Liver (tissue), 9 donors: ENCODE data around the gene FAM98B. TPM values are rescaled to one million over a fixed set of nuclear protein-coding genes. Genes with fewer than 3 reads are reported as not detected.

Experiments
- DNase-seq: peaks from one replicate; pipeline ENCODE4 v3.0.0-alpha.2; 2017; ENCODE audit warnings: low spot score
- H3K27ac ChIP-seq, 2 donors: one replicate each; pipeline ENCODE4 v1.7.0; 2013; ENCODE audit warnings: inconsistent platforms in 2 of 2, low read length in 2 of 2, control low read depth in 1 of 2, low read depth in 1 of 2, mild to moderate bottlenecking in 1 of 2
- H3K27me3 ChIP-seq, 4 donors: one replicate each; pipeline versions ENCODE4 v1.6.1 to v1.7.0; 2013; ENCODE audit warnings: low read length in 3 of 4, inconsistent platforms in 1 of 4, mild to moderate bottlenecking in 1 of 4, moderate library complexity in 1 of 4; ENCODE audit not compliant: control insufficient read depth in 4 of 4, insufficient read depth in 4 of 4
- H3K36me3 ChIP-seq, 4 donors: one replicate each; pipeline versions ENCODE4 v1.6.1 to v1.7.0; 2013; ENCODE audit warnings: low read length in 3 of 4, mild to moderate bottlenecking in 3 of 4, low read depth in 1 of 4, moderate library complexity in 1 of 4; ENCODE audit not compliant: control insufficient read depth in 4 of 4, insufficient read depth in 3 of 4
- H3K4me1 ChIP-seq, 4 donors: one replicate each; pipeline versions ENCODE4 v1.6.1 to v1.7.0; 2013; ENCODE audit warnings: low read length in 3 of 4, mild to moderate bottlenecking in 3 of 4, moderate library complexity in 1 of 4; ENCODE audit not compliant: control insufficient read depth in 4 of 4, insufficient read depth in 4 of 4
- H3K4me3 ChIP-seq, 3 donors: one replicate each; pipeline versions ENCODE4 v1.6.1 to v1.7.0; 2013; ENCODE audit warnings: low read length in 3 of 3, control low read depth in 1 of 3, low read depth in 1 of 3, mild to moderate bottlenecking in 1 of 3
- H3K9ac ChIP-seq, 2 donors: one replicate each; pipeline ENCODE4 v1.7.0; 2013; ENCODE audit warnings: low read length in 2 of 2, mild to moderate bottlenecking in 2 of 2, moderate library complexity in 2 of 2, control low read depth in 1 of 2, low read depth in 1 of 2
- H3K9me3 ChIP-seq, 4 donors: one replicate each; pipeline versions ENCODE4 v1.6.1 to v1.7.0; 2013; ENCODE audit warnings: low read length in 3 of 4; ENCODE audit not compliant: control insufficient read depth in 4 of 4
- EGR1 ChIP-seq, 2 donors: IDR thresholded peaks; 2 replicates each; pipeline ENCODE4 v1.6.1; 2016 to 2018; ENCODE audit warnings: antibody characterized with exemption in 2 of 2, low read depth in 2 of 2
- FOXA1 ChIP-seq: IDR thresholded peaks from 2 replicates; pipeline ENCODE4 v1.6.1; 2016; ENCODE audit warnings: antibody characterized with exemption
- FOXA2 ChIP-seq: IDR thresholded peaks from 2 replicates; pipeline ENCODE4 v1.6.1; 2016; ENCODE audit warnings: antibody characterized with exemption
- GABPA ChIP-seq, 2 donors: IDR thresholded peaks in 1 of 2; conservative IDR thresholded peaks in 1 of 2; 2 replicates each; pipeline ENCODE4 v1.6.1; 2016; ENCODE audit warnings: antibody characterized with exemption in 2 of 2, mild to moderate bottlenecking in 1 of 2, moderate library complexity in 1 of 2
- HNF4A ChIP-seq, 2 donors: conservative IDR thresholded peaks; 2 replicates each; pipeline ENCODE4 v1.6.1; 2016; ENCODE audit warnings: antibody characterized with exemption in 2 of 2, mild to moderate bottlenecking in 2 of 2
- HNF4G ChIP-seq: IDR thresholded peaks from 2 replicates; pipeline ENCODE4 v1.6.1; 2016; ENCODE audit warnings: antibody characterized with exemption
- JUND ChIP-seq, 2 donors: IDR thresholded peaks; 2 replicates each; pipeline ENCODE4 v1.6.1; 2016; ENCODE audit warnings: antibody characterized with exemption in 2 of 2
- RAD21 ChIP-seq, 2 donors: IDR thresholded peaks; 2 replicates each; pipeline ENCODE4 v1.6.1; 2016; ENCODE audit warnings: antibody characterized with exemption in 2 of 2, mild to moderate bottlenecking in 2 of 2
- RXRA ChIP-seq, 2 donors: IDR thresholded peaks; 2 replicates each; pipeline ENCODE4 v1.6.1; 2017 to 2018; ENCODE audit warnings: antibody characterized with exemption in 2 of 2, mild to moderate bottlenecking in 1 of 2
- SP1 ChIP-seq: IDR thresholded peaks from 2 replicates; pipeline ENCODE4 v1.6.1; 2018; ENCODE audit warnings: antibody characterized with exemption, mild to moderate bottlenecking
- TAF1 ChIP-seq: conservative IDR thresholded peaks from 2 replicates; pipeline ENCODE4 v1.6.1; 2016; ENCODE audit warnings: antibody characterized with exemption, mild to moderate bottlenecking
- WGBS: extraction: QIAGEN DNeasy Blood & Tissue Kit; methylation state at CpG from one replicate; pipeline ENCODE4 v1.1.7; 2013; 5-methylcytosine and 5-hydroxymethylcytosine counted together
- polyA plus RNA-seq, 2 donors: library from polyadenylated mRNA; stranded (reverse) in 1 of 2; unstranded in 1 of 2; fragments of 200-250 nt in 1 of 2; fragments of >200 nt in 1 of 2; fragmentation: Nextera tagmentation in 1 of 2; extraction: Ambion mirVana in 1 of 2; gene quantifications; one replicate each; pipeline versions ENCODE4 v1.2.1 to v1.2.3, GENCODE V29; 2013 to 2015
- total RNA-seq, 2 donors: library from RNA; depleted of rRNA; stranded (reverse); fragments of >200 nt; gene quantifications; one replicate each; pipeline ENCODE4 v1.2.3, GENCODE V29; 2014
- TF ChIP-seq, protein P1 (sequence below): IDR thresholded peaks from 2 replicates; pipeline ENCODE4 v1.6.1; 2016; ENCODE audit warnings: antibody characterized with exemption, mild to moderate bottlenecking
- TF ChIP-seq, protein P2 (sequence below): IDR thresholded peaks from 2 replicates; pipeline ENCODE4 v1.6.1; 2016; ENCODE audit warnings: antibody characterized with exemption
- TF ChIP-seq, protein P3 (sequence below): IDR thresholded peaks from 2 replicates; pipeline ENCODE4 v1.6.1; 2016; ENCODE audit warnings: antibody characterized with exemption
- donor health status: healthy.
- donor health status: healthy.
- donor health status: healthy.
- donor health status: healthy.
- donor health status: healthy.

FAM98B gene
- total and polyA plus RNA-seq, 4 donors: 1.5 to 12.2 (median 4.3) TPM

DNA sequence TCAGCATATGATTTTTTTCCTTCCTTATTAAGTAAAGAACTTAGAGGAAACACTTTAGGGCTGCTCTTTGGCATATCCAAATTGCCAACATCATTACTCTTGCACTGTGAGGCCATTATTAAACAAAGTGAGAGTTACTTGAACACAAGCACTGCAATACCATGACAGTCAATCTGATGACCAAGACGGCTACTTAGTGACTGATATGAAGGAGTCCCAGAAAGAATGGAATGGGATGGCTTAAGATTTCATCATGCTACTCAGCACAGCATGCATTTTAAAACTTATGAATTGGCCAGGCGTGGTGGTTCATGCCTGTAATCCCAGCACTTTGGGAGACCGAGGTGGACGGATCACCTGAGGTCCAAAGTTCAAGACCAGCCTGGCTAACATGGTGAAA, 55.2 kb downstream of the FAM98B start:
- no peak for DNase-seq
- H3K4me1 ChIP-seq: no peaks in the 10 kb centered on the region
- WGBS: 66% methylated on average over 4 of the region's 4 CpGs
- no peaks in the 10 kb centered on the region for H3K9me3 ChIP-seq
- TF ChIP-seq EGR1 (IDR thresholded peaks at IDR 0.05; ENCODE audit: low read depth in 2 of 2): no peak
- TF ChIP-seq HNF4A (conservative IDR thresholded peaks at IDR 0.05): peak; percentile 5 to 15
- TF ChIP-seq, protein P1, sequence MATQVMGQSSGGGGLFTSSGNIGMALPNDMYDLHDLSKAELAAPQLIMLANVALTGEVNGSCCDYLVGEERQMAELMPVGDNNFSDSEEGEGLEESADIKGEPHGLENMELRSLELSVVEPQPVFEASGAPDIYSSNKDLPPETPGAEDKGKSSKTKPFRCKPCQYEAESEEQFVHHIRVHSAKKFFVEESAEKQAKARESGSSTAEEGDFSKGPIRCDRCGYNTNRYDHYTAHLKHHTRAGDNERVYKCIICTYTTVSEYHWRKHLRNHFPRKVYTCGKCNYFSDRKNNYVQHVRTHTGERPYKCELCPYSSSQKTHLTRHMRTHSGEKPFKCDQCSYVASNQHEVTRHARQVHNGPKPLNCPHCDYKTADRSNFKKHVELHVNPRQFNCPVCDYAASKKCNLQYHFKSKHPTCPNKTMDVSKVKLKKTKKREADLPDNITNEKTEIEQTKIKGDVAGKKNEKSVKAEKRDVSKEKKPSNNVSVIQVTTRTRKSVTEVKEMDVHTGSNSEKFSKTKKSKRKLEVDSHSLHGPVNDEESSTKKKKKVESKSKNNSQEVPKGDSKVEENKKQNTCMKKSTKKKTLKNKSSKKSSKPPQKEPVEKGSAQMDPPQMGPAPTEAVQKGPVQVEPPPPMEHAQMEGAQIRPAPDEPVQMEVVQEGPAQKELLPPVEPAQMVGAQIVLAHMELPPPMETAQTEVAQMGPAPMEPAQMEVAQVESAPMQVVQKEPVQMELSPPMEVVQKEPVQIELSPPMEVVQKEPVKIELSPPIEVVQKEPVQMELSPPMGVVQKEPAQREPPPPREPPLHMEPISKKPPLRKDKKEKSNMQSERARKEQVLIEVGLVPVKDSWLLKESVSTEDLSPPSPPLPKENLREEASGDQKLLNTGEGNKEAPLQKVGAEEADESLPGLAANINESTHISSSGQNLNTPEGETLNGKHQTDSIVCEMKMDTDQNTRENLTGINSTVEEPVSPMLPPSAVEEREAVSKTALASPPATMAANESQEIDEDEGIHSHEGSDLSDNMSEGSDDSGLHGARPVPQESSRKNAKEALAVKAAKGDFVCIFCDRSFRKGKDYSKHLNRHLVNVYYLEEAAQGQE: no peak
- no peak overlapping the region for H3K9ac ChIP-seq
- no peak overlapping the region for H3K4me3 ChIP-seq
- H3K36me3 ChIP-seq: no peaks in the 10 kb centered on the region
- H3K27ac ChIP-seq: no peak overlapping the region
- peaks cover 0 to 4% (median 0%) of the 10 kb centered on the region in 4 donors for H3K27me3 ChIP-seq

DNA sequence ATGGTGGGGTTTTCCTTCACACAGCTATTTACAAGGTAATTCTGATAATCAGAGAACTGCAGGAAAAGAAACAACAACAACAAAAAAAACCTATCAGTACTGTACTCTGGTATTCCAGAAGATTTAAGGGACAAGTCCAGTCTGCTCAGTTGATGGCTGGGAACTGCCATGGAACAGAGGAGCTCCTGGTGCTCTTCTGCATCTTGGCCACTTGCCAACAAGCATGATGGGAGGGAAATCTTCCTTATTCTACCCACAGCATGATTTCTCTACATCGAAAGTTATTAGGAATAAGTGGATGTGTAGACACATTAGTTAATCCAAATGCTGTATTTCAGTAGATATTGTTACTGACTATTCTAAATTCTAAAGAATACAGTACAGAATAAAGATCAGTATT, 59.0 kb downstream of the FAM98B start:
- Histone ChIP-seq H3K4me3 (no peak overlapping the region), H3K9me3 (no peaks in the 10 kb centered on the region), H3K27me3 (peaks cover 0 to 7% (median 3%) of the 10 kb centered on the region in 4 donors), H3K4me1 (no peaks in the 10 kb centered on the region), H3K9ac (no peak overlapping the region), H3K36me3 (no peaks in the 10 kb centered on the region), H3K27ac (no peak overlapping the region)
- DNase-seq: no peak
- TF ChIP-seq, protein P1: no peak
- no peak for TF ChIP-seq RAD21 (IDR thresholded peaks at IDR 0.05)
- TF ChIP-seq JUND (IDR thresholded peaks at IDR 0.05): no peak
- TF ChIP-seq RXRA (IDR thresholded peaks at IDR 0.05): no peak
- TF ChIP-seq, protein P2, sequence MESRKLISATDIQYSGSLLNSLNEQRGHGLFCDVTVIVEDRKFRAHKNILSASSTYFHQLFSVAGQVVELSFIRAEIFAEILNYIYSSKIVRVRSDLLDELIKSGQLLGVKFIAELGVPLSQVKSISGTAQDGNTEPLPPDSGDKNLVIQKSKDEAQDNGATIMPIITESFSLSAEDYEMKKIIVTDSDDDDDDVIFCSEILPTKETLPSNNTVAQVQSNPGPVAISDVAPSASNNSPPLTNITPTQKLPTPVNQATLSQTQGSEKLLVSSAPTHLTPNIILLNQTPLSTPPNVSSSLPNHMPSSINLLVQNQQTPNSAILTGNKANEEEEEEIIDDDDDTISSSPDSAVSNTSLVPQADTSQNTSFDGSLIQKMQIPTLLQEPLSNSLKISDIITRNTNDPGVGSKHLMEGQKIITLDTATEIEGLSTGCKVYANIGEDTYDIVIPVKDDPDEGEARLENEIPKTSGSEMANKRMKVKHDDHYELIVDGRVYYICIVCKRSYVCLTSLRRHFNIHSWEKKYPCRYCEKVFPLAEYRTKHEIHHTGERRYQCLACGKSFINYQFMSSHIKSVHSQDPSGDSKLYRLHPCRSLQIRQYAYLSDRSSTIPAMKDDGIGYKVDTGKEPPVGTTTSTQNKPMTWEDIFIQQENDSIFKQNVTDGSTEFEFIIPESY: no peak
- TF ChIP-seq TAF1: no peak
- no peak for TF ChIP-seq HNF4A (conservative IDR thresholded peaks at IDR 0.05)
- no peak for TF ChIP-seq EGR1 (IDR thresholded peaks at IDR 0.05; ENCODE audit: low read depth in 2 of 2)
- TF ChIP-seq FOXA1: no peak
- no peak for TF ChIP-seq HNF4G
- no peak for TF ChIP-seq GABPA (IDR thresholded peaks at IDR 0.05 in 1 of 2, conservative IDR thresholded peaks at IDR 0.05 in 1 of 2)
- TF ChIP-seq, protein P3, sequence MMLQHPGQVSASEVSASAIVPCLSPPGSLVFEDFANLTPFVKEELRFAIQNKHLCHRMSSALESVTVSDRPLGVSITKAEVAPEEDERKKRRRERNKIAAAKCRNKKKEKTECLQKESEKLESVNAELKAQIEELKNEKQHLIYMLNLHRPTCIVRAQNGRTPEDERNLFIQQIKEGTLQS: no peak
- no peak for TF ChIP-seq SP1
- TF ChIP-seq FOXA2: no peak
- 91% methylated on average over 1 of the region's 1 CpG for WGBS
